GM23248 (cell line): Measurements from ENCODE around the gene ZNF862. TPM values are rescaled to one million over a fixed set of nuclear protein-coding genes. Genes with fewer than 3 reads are reported as not detected.

Experiments used
- DNase-seq: peaks from one replicate; pipeline ENCODE4 v3.0.0-alpha.2; 2015
- H2AFZ ChIP-seq: fragments of 200-600 bp; sonication (generic); 2 replicates; pipeline ENCODE4 v1.6.1; 2016; ENCODE audit warnings: antibody characterized with exemption
- H3F3A ChIP-seq: fragments of 200-600 bp; sonication (generic); 2 replicates; pipeline ENCODE4 v1.6.1; 2016; ENCODE audit warnings: mild to moderate bottlenecking, antibody characterized with exemption, mixed run types; ENCODE audit not compliant: insufficient read depth
- H3K27ac ChIP-seq: fragments of 200-600 bp; sonication (generic); 2 replicates; pipeline ENCODE4 v1.5.1; 2016; ENCODE audit warnings: mild to moderate bottlenecking
- H3K27me3 ChIP-seq: fragments of 200-600 bp; sonication (generic); replicated peaks from 2 replicates; pipeline ENCODE4 v1.6.1; 2016; ENCODE audit warnings: mild to moderate bottlenecking; ENCODE audit not compliant: insufficient read depth
- H3K36me3 ChIP-seq: fragments of 200-600 bp; sonication (generic); 2 replicates; pipeline ENCODE4 v1.6.1; 2016; ENCODE audit warnings: low read depth, mild to moderate bottlenecking
- H3K4me1 ChIP-seq: fragments of 200-600 bp; sonication (generic); 2 replicates; pipeline ENCODE4 v1.6.1; 2016; ENCODE audit warnings: mild to moderate bottlenecking; ENCODE audit not compliant: insufficient read depth
- H3K4me2 ChIP-seq: fragments of 200-600 bp; sonication (generic); one replicate; pipeline ENCODE4 v1.6.1; 2016; ENCODE audit warnings: mild to moderate bottlenecking; ENCODE audit not compliant: unreplicated experiment
- H3K4me3 ChIP-seq: fragments of 200-600 bp; sonication (generic); 2 replicates; pipeline ENCODE4 v1.5.1; 2016; ENCODE audit warnings: mild to moderate bottlenecking
- H3K79me2 ChIP-seq: fragments of 200-600 bp; sonication (generic); 2 replicates; pipeline ENCODE4 v1.6.1; 2016; ENCODE audit warnings: mild to moderate bottlenecking; ENCODE audit not compliant: insufficient read depth
- H3K9ac ChIP-seq: fragments of 200-600 bp; sonication (generic); 2 replicates; pipeline ENCODE4 v1.6.1; 2016; ENCODE audit warnings: mild to moderate bottlenecking
- H3K9me2 ChIP-seq: fragments of 200-600 bp; sonication (generic); 2 replicates; pipeline ENCODE4 v1.6.1; 2016; ENCODE audit warnings: mixed run types, mild to moderate bottlenecking, moderate library complexity; ENCODE audit not compliant: insufficient read depth
- H3K9me3 ChIP-seq: fragments of 200-600 bp; sonication (generic); one replicate; pipeline ENCODE4 v1.6.1; 2017; ENCODE audit warnings: low read depth
- H4K20me1 ChIP-seq: fragments of 200-600 bp; sonication (generic); 2 replicates; pipeline ENCODE4 v1.6.0; 2016; ENCODE audit not compliant: insufficient read depth
- EZH2 ChIP-seq: fragments of 200-600 bp; sonication (generic); IDR thresholded peaks from 2 replicates; pipeline ENCODE4 v1.6.1; 2018; ENCODE audit warnings: antibody characterized with exemption, mild to moderate bottlenecking; ENCODE audit not compliant: insufficient read depth, poor library complexity, severe bottlenecking
- EZH2phosphoT487 ChIP-seq: fragments of 200-600 bp; sonication (generic); IDR thresholded peaks from 2 replicates; pipeline ENCODE4 v1.6.1; 2018; ENCODE audit warnings: antibody characterized with exemption, moderate library complexity, mild to moderate bottlenecking, low read depth; ENCODE audit not compliant: insufficient read depth
- WGBS, 2 experiments: methylation state at CpG; one replicate each; pipeline ENCODE4 v1.1.6; 2015 to 2017; ENCODE audit warnings: low lambda C conversion rate in 2 of 2, low coverage in 1 of 2; ENCODE audit errors: missing lambda C conversion rate in 2 of 2; 5-methylcytosine and 5-hydroxymethylcytosine counted together
- in situ Hi-C: fragments of 300-500 bp; cut with MboI; formaldehyde crosslinking; loops from 2 replicates; pipeline ENCODE4 v1.15.0; 2020
- polyA plus RNA-seq: library from polyadenylated mRNA; unstranded; fragments of >200 nt; fragmentation: Nextera tagmentation; extraction: Ambion mirVana; gene quantifications from 2 replicates; pipeline ENCODE4 v1.2.1, GENCODE V29; 2016
- total RNA-seq: library from RNA; depleted of rRNA; stranded (reverse); fragments of >200 nt; shearing (Covaris generic); gene quantifications from 2 replicates; pipeline ENCODE4 v1.2.3, GENCODE V29; 2014

Gene ZNF862
- total and polyA plus RNA-seq, 2 experiments from 2014 or later, result 3.5 to 9.7 TPM

DNA sequence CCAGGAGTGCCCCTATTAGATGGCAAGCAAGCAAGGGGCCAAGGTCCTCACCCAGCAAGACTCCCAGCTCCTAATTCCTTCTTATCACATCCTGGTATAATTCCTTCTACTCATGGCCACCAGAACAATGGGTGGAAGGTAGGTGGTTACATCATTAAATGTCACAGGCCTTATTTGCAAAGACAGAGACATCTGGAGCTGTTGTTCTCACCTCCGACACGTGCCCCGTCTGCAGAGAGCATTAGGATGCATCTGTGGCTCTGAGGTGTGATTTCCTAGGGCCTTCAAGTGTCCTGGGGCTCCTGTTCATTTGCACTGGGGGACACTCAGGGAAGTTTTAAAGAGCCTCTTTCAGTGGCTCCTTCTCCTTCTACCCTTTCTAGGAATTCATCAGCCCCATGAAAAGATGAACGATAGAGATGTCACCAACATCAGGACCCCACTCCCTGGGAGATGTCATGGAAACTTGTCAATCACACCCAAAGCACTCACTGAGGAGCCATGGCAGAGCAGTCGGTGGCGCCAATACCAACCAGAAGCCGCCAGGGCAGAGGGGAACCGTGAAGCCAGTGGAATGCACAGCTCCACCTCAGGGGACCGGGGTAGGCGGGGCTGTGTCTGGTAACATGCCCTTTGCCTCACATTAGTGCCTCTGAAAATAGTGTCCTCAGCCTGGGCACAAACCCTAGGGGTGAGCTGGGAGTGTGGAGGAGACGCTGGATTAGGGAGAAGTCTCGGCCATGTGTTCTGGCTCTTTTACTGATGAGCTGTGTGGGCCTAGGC is 32.7 kb downstream of the ZNF862 start:
- Histone ChIP-seq H3K9me2 (no peaks in the 10 kb centered on the region), H3K4me1 (no peaks in the 10 kb centered on the region; the same call in 1 of the 2 replicates), H3K4me2 (no peak overlapping the region), H4K20me1 (no peaks in the 10 kb centered on the region), H3K36me3 (no peaks in the 10 kb centered on the region), H3F3A (0 out of 2 replicates have a peak, but pooled peaks cover 5% of the 10 kb centered on the region), H3K27ac (no peak overlapping the region), H3K27me3 (no peaks in the 10 kb centered on the region), H3K4me3 (no peak overlapping the region), H3K9me3 (no peaks in the 10 kb centered on the region), H3K79me2 (no peaks in the 10 kb centered on the region), H2AFZ (no peak overlapping the region), H3K9ac (no peak overlapping the region)
- TF ChIP-seq EZH2phosphoT487 (no peak), EZH2 (no peak)
- in situ Hi-C loops, result no loop called here
- 79 to 89% methylated on average over 12 of the region's 12 CpGs for WGBS, 2 experiments
- no peak for DNase-seq

DNA sequence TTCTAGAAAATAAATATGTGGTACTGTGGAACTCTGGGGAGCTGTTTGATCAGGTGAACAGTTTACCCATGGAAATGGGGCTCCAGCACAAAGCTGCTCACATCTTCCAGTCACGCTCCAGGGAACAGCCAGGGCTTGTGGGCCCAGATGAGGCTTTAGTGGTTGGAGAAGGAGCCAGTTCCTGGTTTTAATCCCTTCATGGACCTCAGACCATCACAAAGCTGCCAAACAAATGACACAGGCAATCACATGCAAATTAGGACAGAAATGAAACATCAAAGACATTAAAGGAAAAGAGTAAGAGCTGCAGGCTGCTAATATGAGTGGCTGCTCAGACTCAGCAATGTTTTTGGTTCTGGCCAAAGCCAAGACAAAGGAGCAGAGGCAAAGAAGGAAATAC is 33.4 kb downstream of the ZNF862 start:
- Histone ChIP-seq H3K9me3 (no peaks in the 10 kb centered on the region), H3K9me2 (no peaks in the 10 kb centered on the region), H3K4me2 (no peak overlapping the region), H3K27ac (no peak overlapping the region), H2AFZ (no peak overlapping the region), H3K36me3 (no peaks in the 10 kb centered on the region), H4K20me1 (no peaks in the 10 kb centered on the region), H3K79me2 (no peaks in the 10 kb centered on the region), H3F3A (0 out of 2 replicates have a peak, but pooled peaks cover 5% of the 10 kb centered on the region), H3K9ac (no peak overlapping the region), H3K4me1 (no peaks in the 10 kb centered on the region; the same call in 1 of the 2 replicates), H3K27me3 (no peaks in the 10 kb centered on the region), H3K4me3 (no peak overlapping the region)
- WGBS, 2 experiments, result 94 to 96% methylated on average over 1 of the region's 1 CpG
- no peak for DNase-seq
- TF ChIP-seq EZH2phosphoT487, result no peak
- in situ Hi-C loops, result no loop called here

GRCh38 chr7:149872419-149873073 is 34.4 kb downstream of the ZNF862 start:
- Histone ChIP-seq H3K9me3 (no peaks in the 10 kb centered on the region), H3K36me3 (no peaks in the 10 kb centered on the region), H3K4me2 (peak overlapping the region; percentile 73), H3K79me2 (no peaks in the 10 kb centered on the region), H3K9me2 (no peaks in the 10 kb centered on the region), H4K20me1 (no peaks in the 10 kb centered on the region), H3K27me3 (no peaks in the 10 kb centered on the region), H3K4me3 (peak overlapping the region; percentile 77), H3F3A (0 out of 2 replicates have a peak, but pooled peaks cover 5% of the 10 kb centered on the region), H3K9ac (peak overlapping the region; percentile 67), H3K4me1 (no peaks in the 10 kb centered on the region; the same call in 1 of the 2 replicates), H2AFZ (peak overlapping the region; percentile 92), H3K27ac (peak overlapping the region; percentile 29; the same call in 1 of the 2 replicates)
- TF ChIP-seq EZH2phosphoT487 (no peak), EZH2 (no peak)
- 17% methylated on average over 13 of the region's 13 CpGs for WGBS, 2 experiments
- peak; percentile 91 for DNase-seq
- in situ Hi-C loops, result no loop called here

DNA sequence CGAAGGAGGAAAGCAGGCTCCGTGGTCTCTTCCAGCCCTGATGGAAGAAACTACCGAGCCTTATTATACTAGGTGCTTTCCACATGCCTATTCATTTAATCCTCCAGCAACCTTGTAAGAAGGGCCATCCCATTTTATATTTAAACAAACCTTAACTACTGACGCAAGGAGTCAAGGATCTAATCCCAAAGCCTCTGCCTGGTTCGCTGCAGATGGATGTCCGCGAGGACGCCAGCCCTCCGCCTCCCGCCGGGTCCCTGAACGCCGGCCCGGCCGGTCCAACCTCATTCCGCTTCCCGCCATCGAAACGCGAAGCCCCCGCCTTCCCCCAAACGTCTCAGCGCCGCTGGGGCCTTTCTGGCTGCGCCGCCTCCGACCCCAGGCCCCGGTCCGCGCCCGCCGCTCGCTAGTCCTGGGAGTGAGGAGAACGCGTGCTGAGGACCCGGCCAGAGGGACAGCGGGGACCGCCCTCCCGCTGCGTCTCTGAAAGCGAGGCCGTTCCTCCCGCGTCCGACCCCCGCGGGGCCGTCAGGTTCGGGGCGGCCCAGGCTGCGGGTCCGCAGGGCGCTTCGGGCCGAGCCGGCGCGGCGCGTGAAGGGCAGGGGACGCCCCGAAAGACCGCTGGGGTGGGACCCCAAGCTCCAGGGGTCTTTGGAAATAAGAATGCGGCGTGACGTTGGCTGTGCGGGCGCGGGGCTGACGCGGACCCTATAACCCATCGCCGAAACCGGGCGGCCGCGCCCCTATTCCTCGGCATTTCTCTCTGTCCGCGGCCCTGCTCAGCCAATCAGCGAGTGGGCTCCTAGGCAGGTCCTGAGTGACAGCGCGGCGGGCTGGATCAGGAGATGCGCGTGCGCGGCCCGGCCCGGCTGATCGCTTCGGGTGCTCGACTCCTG is 35.1 kb downstream of the ZNF862 start, which contains the start of gene ATP6V0E2:
Gene ATP6V0E2 (plus strand): TSS at position 896 of the 896 bp plus-strand sequence. CDS start 97 bp downstream, outside the sequence.
- Histone ChIP-seq H3K36me3 (no peaks in the 10 kb centered on the region), H3K9me2 (no peaks in the 10 kb centered on the region), H3K4me1 (no peaks in the 10 kb centered on the region; the same call in 1 of the 2 replicates), H3K9me3 (no peaks in the 10 kb centered on the region), H3K4me2 (peak within 1 kb of the TSS; percentile 73), H3K9ac (peak within 1 kb of the TSS; percentile 67), H3K4me3 (peak within 1 kb of the TSS; percentile 77), H3K27ac (peak within 1 kb of the TSS; percentile 8; the same call in 1 of the 2 replicates), H3K27me3 (no peaks in the 10 kb centered on the region), H3F3A (0 out of 2 replicates have a peak, but pooled peaks cover 5% of the 10 kb centered on the region), H4K20me1 (no peaks in the 10 kb centered on the region), H3K79me2 (no peaks in the 10 kb centered on the region), H2AFZ (peak within 1 kb of the TSS; percentile 92)
- WGBS, 2 experiments, result 1% methylated on average over 86 to 93 of the region's 93 CpGs
- TF ChIP-seq EZH2 (no peak), EZH2phosphoT487 (no peak)
- in situ Hi-C loops, result no loop called here
- peak; percentile 95 for DNase-seq
